Measurements from ENCODE around the gene IL4. TPM values are rescaled to one million over a fixed set of nuclear protein-coding genes. Genes with fewer than 3 reads are reported as not detected.
A peak's percentile ranks its signal among the peaks of the same experiment; 100 is the strongest.

The IL4 gene
- total and polyA plus RNA-seq, 9 of the 15 experiments (the other 6 are each of a cell fraction or from before 2014, with no cell fraction given) = 0.22 to 0.62 TPM; not detected in 7

DNA sequence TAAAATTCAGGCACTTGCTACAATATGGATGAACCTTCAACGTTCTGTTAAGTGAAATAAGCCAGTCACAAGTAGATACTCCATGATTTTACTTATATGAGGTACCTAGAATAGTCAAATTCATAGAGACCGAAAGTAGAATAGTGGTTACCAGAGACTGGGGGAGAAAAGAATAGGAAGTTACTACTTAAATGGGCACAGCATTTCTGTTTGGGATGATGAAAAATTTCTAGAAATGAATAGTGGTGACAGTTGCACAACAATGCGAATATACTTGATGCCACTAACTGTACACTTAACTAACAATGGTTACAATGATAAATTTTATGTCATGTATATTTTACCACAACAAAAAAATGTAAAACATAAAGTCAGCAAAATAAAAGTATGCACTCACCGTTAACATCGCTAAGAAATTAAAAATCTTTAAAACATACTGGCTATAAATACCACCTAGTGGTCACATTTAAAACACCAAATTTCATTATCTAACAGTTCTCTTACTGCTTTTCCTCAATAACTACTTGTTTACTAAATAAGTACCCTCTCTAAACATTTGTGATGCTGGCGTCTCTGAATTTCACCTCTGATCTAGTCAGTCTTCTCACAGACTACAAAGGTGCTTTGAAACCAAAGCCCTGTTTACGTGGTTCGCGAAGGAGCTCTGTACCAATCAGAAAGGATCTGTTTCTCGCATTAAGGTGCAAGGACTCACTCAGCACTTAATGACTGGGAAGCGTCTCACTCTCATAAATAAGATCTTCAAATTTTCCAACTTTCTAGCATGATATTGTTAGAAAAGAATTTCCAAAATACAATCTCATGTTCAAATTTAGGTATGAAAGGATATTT is 40.9 kb downstream of the IL4 start (continued):
- TF ChIP-seq, protein P1, sequence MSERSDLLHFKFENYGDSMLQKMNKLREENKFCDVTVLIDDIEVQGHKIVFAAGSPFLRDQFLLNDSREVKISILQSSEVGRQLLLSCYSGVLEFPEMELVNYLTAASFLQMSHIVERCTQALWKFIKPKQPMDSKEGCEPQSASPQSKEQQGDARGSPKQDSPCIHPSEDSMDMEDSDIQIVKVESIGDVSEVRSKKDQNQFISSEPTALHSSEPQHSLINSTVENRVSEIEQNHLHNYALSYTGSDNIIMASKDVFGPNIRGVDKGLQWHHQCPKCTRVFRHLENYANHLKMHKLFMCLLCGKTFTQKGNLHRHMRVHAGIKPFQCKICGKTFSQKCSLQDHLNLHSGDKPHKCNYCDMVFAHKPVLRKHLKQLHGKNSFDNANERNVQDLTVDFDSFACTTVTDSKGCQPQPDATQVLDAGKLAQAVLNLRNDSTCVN (CRISPR knock-in tag; IDR thresholded peaks at IDR 0.05) = no peak
- TF ChIP-seq NCOA1 (IDR thresholded peaks at IDR 0.05; ENCODE audit: low read depth) = no peak
- TF ChIP-seq, protein P2, sequence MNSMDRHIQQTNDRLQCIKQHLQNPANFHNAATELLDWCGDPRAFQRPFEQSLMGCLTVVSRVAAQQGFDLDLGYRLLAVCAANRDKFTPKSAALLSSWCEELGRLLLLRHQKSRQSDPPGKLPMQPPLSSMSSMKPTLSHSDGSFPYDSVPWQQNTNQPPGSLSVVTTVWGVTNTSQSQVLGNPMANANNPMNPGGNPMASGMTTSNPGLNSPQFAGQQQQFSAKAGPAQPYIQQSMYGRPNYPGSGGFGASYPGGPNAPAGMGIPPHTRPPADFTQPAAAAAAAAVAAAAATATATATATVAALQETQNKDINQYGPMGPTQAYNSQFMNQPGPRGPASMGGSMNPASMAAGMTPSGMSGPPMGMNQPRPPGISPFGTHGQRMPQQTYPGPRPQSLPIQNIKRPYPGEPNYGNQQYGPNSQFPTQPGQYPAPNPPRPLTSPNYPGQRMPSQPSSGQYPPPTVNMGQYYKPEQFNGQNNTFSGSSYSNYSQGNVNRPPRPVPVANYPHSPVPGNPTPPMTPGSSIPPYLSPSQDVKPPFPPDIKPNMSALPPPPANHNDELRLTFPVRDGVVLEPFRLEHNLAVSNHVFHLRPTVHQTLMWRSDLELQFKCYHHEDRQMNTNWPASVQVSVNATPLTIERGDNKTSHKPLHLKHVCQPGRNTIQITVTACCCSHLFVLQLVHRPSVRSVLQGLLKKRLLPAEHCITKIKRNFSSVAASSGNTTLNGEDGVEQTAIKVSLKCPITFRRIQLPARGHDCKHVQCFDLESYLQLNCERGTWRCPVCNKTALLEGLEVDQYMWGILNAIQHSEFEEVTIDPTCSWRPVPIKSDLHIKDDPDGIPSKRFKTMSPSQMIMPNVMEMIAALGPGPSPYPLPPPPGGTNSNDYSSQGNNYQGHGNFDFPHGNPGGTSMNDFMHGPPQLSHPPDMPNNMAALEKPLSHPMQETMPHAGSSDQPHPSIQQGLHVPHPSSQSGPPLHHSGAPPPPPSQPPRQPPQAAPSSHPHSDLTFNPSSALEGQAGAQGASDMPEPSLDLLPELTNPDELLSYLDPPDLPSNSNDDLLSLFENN (IDR thresholded peaks at IDR 0.05; ENCODE audit: low read depth in 2 of 2, low read length in 2 of 2) = no peak
- no peak for TF ChIP-seq RBM14 (IDR thresholded peaks at IDR 0.05; ENCODE audit: borderline replicate concordance, insufficient read depth, low read depth, low read length)
- TF ChIP-seq MAFK (IDR thresholded peaks at IDR 0.05; ENCODE audit: low read length) = 0 out of 2 replicates have a peak, but pooled peaks have one; percentile 39
- TF ChIP-seq C11orf30 (IDR thresholded peaks at IDR 0.05; ENCODE audit: low read depth) = peak; percentile 89
- TF ChIP-seq RAD21 (CRISPR knock-in tag; conservative IDR thresholded peaks at IDR 0.05 in 1 of 2, IDR thresholded peaks at IDR 0.05 in 1 of 2) = peak; percentile 37 to 70
- 0 out of 4 replicates have a peak, but pooled peaks of 1 of the 2 experiments have one; percentile 28 for TF ChIP-seq FOXK2 (conservative IDR thresholded peaks at IDR 0.05 in 1 of 2, IDR thresholded peaks at IDR 0.05 in 1 of 2; ENCODE audit: low read depth in 2 of 2)
- no peak for TF ChIP-seq ZNF347 (CRISPR knock-in tag; IDR thresholded peaks at IDR 0.05; ENCODE audit: low read depth)
- TF ChIP-seq MAFG (tag; conservative IDR thresholded peaks at IDR 0.05) = peak; percentile 76
- no peak for TF ChIP-seq ILK (tag; IDR thresholded peaks at IDR 0.05; ENCODE audit: borderline replicate concordance, low read depth)
- no peak for TF ChIP-seq SREBF1 (IDR thresholded peaks at IDR 0.05; ENCODE audit: borderline replicate concordance, low read depth, low read length)
- TF ChIP-seq GATAD2B (IDR thresholded peaks at IDR 0.05; ENCODE audit: borderline replicate concordance) = no peak
- TF ChIP-seq ZC3H11A (IDR thresholded peaks at IDR 0.05; ENCODE audit: low read depth, low read length) = no peak
- TF ChIP-seq FOXA1 (IDR thresholded peaks at IDR 0.05; ENCODE audit: borderline replicate concordance) = no peak
- TF ChIP-seq ZNF316 (IDR thresholded peaks at IDR 0.05) = peak; percentile 95
- TF ChIP-seq MCM3 (IDR thresholded peaks at IDR 0.05) = no peak

Measured in K562 (cell line).